ENCODE results near the gene LEUTX.
"Not testable (repeated sequence)": the region's sequence is repeated elsewhere in the genome, so short reads cannot be mapped to it uniquely, and the experiment has no call there.

LEUTX gene

DNA sequence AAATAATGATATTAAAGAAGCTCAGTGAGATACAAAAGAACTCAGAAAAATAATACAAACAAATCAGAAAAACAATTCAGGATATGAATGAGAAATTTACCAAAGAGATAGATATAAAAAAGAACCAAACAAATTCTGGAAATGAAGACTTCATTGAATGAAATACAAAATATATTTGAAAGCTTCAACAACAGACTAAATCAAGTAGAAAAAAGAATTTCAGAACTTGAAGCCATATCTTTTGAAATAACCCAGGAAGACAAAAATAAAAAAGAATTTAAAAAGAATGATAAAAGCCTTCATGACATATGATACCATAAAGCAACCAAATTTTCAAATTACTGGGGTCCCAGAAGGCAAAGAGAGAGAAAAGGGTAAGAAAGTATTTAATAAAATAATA, 9.6 kb downstream of the LEUTX start:
- FAIRE-seq (no peak), DNase-seq (ENCODE audit: insufficient read length) (no peak)
- TF ChIP-seq TAF1 (IDR thresholded peaks at IDR 0.05; ENCODE audit: borderline replicate concordance, low read depth, low read length) (no peak), POLR2A (IDR thresholded peaks at IDR 0.05; ENCODE audit: low read depth, low read length) (no peak), POLR2AphosphoS5 (IDR thresholded peaks at IDR 0.05; ENCODE audit: low read depth, low read length) (no peak)

DNA sequence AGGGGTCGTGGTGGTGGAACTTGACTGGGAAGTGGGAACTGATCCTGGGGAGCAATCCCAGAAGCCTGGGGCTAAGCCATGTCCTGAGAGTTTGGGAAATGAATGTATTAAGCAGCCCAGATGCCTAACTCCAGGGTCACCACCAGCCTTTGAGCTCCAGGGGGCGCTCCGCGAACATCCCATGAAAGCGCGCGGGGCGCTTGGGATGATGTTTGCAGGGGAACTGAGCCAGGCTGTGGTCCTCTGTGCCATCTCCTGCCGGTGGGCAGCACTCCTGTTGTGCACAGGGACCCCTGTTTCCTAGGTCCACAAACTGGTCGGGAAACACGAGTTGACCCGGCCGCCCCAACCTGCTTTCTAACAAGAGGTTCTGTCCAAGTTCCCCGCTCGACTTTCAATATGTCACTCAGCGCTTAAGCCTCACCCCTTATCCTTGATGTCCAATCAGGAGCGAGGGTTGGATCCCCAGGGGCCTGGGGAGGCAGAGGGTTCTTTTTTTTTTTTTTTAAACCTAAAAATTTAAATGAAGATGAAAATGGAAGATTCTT, 14.4 kb downstream of the LEUTX start:
- TF ChIP-seq TAF1 (IDR thresholded peaks at IDR 0.05; ENCODE audit: borderline replicate concordance, low read depth, low read length): no peak
- TF ChIP-seq POLR2AphosphoS5 (IDR thresholded peaks at IDR 0.05; ENCODE audit: low read depth, low read length): no peak
- no peak for TF ChIP-seq POLR2A (IDR thresholded peaks at IDR 0.05; ENCODE audit: low read depth, low read length)
- peak; percentile 58 for DNase-seq (ENCODE audit: insufficient read length)
- peak; percentile 80 for FAIRE-seq

DNA sequence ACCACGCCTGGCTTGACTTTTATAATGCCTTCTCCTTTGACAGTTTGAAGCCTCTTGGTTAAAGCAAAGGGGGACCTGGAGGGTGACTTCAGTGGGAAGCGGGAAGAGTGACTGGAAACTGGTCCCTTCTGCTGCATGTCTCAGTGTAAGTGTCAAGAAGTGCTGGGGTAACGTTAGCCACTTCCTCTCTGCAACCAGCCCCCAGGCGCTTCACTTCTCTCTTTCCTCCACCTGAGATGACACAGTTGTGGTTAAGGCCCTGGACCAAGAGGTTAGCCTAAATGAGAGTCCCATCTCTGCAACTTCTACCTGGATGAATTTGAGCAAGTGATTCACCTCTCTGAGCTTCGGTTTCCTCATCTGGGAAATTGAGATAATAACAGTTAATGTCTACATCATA, 16.3 kb downstream of the LEUTX start:
- TF ChIP-seq POLR2A (IDR thresholded peaks at IDR 0.05; ENCODE audit: low read depth, low read length) (no peak), POLR2AphosphoS5 (IDR thresholded peaks at IDR 0.05; ENCODE audit: low read depth, low read length) (no peak), TAF1 (IDR thresholded peaks at IDR 0.05; ENCODE audit: borderline replicate concordance, low read depth, low read length) (no peak)
- DNase-seq (ENCODE audit: insufficient read length): peak; percentile 33
- FAIRE-seq: peak; percentile 84

DNA sequence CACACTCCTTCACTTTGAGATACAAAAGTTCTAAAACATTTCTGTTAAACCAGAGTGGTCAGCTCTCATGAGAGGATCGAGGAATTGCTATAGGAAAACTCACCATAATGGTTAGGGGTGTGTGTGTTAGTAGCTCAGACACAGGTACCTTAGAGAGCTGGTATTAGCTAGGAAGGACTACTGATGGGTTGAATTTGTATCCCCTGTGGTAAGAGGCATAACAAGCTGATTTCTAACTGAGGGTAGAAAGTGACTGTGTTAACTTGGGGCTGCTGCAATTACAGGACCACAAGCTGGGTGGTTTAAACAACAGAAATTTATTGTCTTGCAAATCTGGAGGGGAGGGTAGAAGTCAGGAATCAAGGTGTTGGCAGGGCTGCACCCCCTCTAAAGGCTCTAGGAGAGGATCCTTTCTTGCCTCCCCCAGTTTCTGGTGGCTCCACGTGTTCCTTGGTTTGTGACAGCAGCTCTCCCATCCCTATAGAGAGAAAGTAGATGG, 17.4 kb downstream of the LEUTX start:
- DNase-seq (ENCODE audit: insufficient read length) (no peak), FAIRE-seq (peak; percentile 17)
- TF ChIP-seq POLR2A (IDR thresholded peaks at IDR 0.05; ENCODE audit: low read depth, low read length) (0 out of 2 replicates have a peak, but pooled peaks have one; percentile 27), TAF1 (IDR thresholded peaks at IDR 0.05; ENCODE audit: borderline replicate concordance, low read depth, low read length) (no peak), POLR2AphosphoS5 (IDR thresholded peaks at IDR 0.05; ENCODE audit: low read depth, low read length) (no peak)

DNA sequence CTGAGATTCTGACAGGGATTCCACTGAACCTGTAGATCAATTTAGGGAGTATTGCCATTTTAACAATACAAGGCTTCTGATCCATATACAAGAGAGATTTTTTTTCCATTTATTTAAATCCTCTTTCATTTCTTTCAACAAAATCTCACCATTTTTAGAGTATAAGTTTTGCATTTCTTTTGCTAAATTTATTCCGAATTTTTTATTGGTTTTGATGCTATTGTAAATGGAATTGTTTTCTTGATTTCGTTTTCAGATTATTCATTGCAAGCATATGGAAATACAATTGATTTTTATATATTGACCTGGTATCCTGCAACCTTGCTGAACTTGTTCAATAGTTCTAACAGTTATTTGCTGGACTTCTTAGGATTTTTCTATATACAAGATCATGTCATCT, 18.4 kb downstream of the LEUTX start:
- no peak for FAIRE-seq
- no peak for DNase-seq (ENCODE audit: insufficient read length)
- TF ChIP-seq TAF1 (IDR thresholded peaks at IDR 0.05; ENCODE audit: borderline replicate concordance, low read depth, low read length) (no peak), POLR2A (IDR thresholded peaks at IDR 0.05; ENCODE audit: low read depth, low read length) (no peak), POLR2AphosphoS5 (IDR thresholded peaks at IDR 0.05; ENCODE audit: low read depth, low read length) (no peak)

DNA sequence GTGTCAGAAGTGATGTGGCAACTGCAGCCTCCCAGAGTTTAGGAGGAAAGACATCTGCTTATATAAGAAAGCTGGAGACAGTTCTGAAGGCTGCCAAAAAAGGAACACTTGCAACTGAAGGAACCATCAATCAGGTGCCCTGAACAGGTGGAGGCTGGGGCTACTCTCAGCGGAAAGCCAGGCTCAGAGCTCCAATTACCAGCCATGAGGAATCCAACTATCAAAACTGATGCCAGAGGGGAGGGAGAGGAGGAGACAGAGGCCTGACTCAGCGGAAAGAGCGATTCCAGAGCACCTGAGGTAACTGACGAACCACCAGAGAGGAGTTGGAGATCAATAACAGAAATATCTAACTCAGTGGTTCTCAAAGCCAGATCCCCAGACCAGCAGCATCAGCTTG, 24.3 kb downstream of the LEUTX start:
- TF ChIP-seq POLR2AphosphoS5 (IDR thresholded peaks at IDR 0.05; ENCODE audit: low read depth, low read length) (no peak), POLR2A (IDR thresholded peaks at IDR 0.05; ENCODE audit: low read depth, low read length) (no peak), TAF1 (IDR thresholded peaks at IDR 0.05; ENCODE audit: borderline replicate concordance, low read depth, low read length) (no peak)
- FAIRE-seq: no peak

DNA sequence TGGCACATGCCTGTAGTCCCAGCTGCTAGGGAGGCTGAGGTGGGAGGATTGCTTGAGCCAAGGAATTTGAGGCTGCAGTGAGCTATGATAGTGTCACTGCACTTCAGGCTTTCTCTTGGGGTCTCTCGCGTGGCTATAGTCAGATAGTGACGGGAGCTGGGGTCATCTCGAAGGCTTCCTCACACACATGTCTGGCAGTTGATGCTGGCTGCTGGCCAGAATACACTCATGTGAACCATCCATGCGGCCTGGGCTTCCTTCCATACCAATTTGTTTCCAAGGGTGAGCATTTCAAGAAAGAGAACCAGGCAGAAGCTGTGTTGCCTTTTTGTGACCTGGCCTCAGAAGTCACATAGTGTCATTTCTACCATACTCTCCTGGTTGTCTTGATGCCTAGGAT, 26.4 kb downstream of the LEUTX start:
- FAIRE-seq (no peak), DNase-seq (ENCODE audit: insufficient read length) (no peak)
- TF ChIP-seq TAF1 (IDR thresholded peaks at IDR 0.05; ENCODE audit: borderline replicate concordance, low read depth, low read length) (no peak), POLR2A (IDR thresholded peaks at IDR 0.05; ENCODE audit: low read depth, low read length) (no peak), POLR2AphosphoS5 (IDR thresholded peaks at IDR 0.05; ENCODE audit: low read depth, low read length) (no peak)

More for the DNA sequence above, 24.3 kb downstream of the LEUTX start:
- no peak for DNase-seq (ENCODE audit: insufficient read length)

DNA sequence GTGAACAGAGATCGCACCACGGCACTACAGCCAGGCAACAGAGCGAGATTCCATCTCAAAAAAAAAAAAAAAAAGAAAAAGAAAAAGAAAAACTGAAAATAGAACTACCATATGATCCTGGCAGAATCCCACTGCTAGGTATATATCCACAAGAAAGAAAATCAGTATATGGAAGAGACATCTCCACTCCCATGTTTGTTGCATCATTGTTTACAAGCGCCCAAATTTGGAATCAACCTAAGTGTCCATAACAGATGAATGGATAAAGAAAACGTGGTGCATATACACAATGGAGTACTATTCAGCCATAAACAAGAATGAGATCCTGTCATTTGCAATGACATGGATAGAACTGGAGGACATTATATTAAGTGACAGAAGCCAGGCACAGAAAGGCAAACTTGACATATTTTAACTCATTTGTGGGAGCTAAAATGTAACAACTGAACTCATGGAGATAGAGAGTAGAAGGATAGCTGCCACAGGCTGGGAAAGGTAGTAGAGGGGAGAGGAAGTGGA, 29.3 kb downstream of the LEUTX start:
- FAIRE-seq (no peak), DNase-seq (ENCODE audit: insufficient read length) (no peak)
- TF ChIP-seq POLR2AphosphoS5 (IDR thresholded peaks at IDR 0.05; ENCODE audit: low read depth, low read length) (no peak), TAF1 (IDR thresholded peaks at IDR 0.05; ENCODE audit: borderline replicate concordance, low read depth, low read length) (no peak), POLR2A (IDR thresholded peaks at IDR 0.05; ENCODE audit: low read depth, low read length) (no peak)

DNA sequence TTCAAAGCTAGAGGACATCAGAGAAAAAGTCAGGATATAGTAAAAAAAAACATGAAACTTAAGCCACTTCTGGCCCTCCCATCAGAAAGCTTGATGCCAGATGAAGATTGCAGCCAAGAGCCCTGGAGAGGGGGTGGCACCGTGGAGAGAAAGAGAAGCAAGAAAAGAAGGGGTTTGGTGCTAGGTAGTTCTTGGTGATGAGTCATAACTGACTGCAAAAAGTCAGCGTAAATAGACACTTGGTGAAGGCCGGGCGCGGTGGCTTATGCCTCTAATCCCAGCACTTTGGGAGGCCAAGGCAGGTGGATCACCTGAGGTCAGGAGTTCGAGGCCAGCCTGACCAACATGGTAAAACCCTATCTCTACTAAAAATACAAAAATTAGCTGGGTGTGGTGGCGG, 30.0 kb downstream of the LEUTX start:
- not testable (repeated sequence) for FAIRE-seq; DNase-seq (ENCODE audit: insufficient read length)

DNA sequence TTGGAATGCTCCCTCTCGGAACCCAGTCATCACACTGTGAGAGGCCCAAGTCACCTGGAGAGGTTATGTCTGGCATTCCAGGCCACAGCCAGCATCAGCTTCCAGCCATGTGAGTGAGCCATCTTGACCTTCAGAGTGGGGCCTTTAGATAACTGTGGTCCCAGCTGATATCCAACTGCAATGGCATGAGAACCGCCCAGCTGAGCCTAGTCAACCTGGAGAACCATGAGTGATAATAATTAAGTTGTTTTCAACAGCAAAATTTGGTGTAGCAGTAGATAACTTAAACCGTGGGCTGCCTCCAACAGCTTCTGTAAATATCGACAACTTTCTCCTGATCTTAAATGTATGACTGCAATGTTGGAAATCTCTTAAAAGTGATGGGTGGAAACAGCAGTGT, 30.7 kb downstream of the LEUTX start:
- DNase-seq (ENCODE audit: insufficient read length) (no peak), FAIRE-seq (no peak)
- TF ChIP-seq POLR2AphosphoS5 (IDR thresholded peaks at IDR 0.05; ENCODE audit: low read depth, low read length) (no peak), TAF1 (IDR thresholded peaks at IDR 0.05; ENCODE audit: borderline replicate concordance, low read depth, low read length) (no peak), POLR2A (IDR thresholded peaks at IDR 0.05; ENCODE audit: low read depth, low read length) (no peak)

DNA sequence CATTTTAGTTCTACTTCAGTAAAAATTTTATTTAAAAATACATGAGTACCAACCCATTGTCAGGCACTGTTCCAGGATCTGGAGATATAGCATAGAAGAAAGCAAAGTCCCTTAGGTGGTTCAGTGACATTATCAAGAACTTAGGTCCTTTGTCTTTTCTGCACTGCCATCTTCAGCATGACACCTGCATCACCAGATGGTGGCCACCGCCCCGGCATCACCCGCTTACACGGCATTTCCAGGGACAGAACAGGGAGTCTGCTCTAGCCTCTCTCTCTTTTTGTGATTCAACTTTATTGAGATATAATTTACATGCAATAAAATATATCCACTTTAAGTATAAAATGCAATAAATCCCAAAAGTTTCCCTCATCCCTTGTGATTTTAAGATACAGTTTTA, 31.8 kb downstream of the LEUTX start:
- TF ChIP-seq POLR2AphosphoS5 (IDR thresholded peaks at IDR 0.05; ENCODE audit: low read depth, low read length) (no peak), POLR2A (IDR thresholded peaks at IDR 0.05; ENCODE audit: low read depth, low read length) (no peak), TAF1 (IDR thresholded peaks at IDR 0.05; ENCODE audit: borderline replicate concordance, low read depth, low read length) (no peak)
- FAIRE-seq (no peak), DNase-seq (ENCODE audit: insufficient read length) (no peak)

DNA sequence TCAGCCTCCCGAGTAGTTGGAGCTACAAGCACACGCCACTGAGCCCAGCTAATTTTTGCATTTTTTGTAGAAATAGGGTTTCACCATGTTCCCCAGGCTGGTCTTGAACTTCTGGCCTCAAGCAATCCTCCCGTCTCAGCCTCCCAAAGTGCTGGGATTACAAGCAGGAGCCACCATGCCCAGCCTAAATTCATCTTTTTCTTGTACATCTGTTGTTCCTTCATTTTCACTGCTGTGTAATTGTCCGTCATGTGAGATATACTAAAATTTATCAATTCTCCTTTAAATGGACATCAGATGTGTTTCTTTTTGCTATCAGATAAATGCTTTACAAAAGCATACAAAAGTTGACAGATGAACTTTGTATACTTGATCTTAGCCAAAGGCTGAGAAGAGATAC, 32.4 kb downstream of the LEUTX start:
- no peak for DNase-seq (ENCODE audit: insufficient read length)
- FAIRE-seq: no peak
- TF ChIP-seq TAF1 (IDR thresholded peaks at IDR 0.05; ENCODE audit: borderline replicate concordance, low read depth, low read length) (no peak), POLR2AphosphoS5 (IDR thresholded peaks at IDR 0.05; ENCODE audit: low read depth, low read length) (no peak), POLR2A (IDR thresholded peaks at IDR 0.05; ENCODE audit: low read depth, low read length) (no peak)

Data from GM12892 (cell line).